HepG2 (cell line): ENCODE measurements around the gene RASD1. TPM values are rescaled to one million over a fixed set of nuclear protein-coding genes. Genes with fewer than 3 reads are reported as not detected.

Experiments used
- FOXJ3 ChIP-seq: sonication (generic); formaldehyde crosslinking; IDR thresholded peaks from 2 replicates; pipeline ENCODE4 v1.4.0; 2020; ENCODE audit warnings: missing genetic modification reagents, mild to moderate bottlenecking, borderline replicate concordance
- FOXP1 ChIP-seq, 2 experiments: fragments of 450-650 bp in 1 of 2; IDR thresholded peaks; 2 replicates each; pipeline ENCODE4 v1.6.1; 2017 to 2018; ENCODE audit warnings: antibody characterized with exemption in 1 of 2
- KLF11 ChIP-seq: IDR thresholded peaks from 2 replicates; pipeline ENCODE4 v1.6.1; 2016; ENCODE audit warnings: missing compliant biosample characterization
- POLR2A ChIP-seq, 2 experiments: IDR thresholded peaks; 2 replicates each; pipeline ENCODE4 v1.6.1; 2011; ENCODE audit warnings: low read depth in 2 of 2, low read length in 2 of 2, mild to moderate bottlenecking in 1 of 2, moderate library complexity in 1 of 2; ENCODE audit not compliant: insufficient read depth in 1 of 2
- SP1 ChIP-seq, 2 experiments: fragments of 450-650 bp in 1 of 2; sonication (generic) in 1 of 2; formaldehyde crosslinking in 1 of 2; IDR thresholded peaks; 2 replicates each; pipeline versions ENCODE4 v1.4.0 to v1.6.1; 2016 to 2020; ENCODE audit warnings: missing genetic modification reagents in 1 of 2
- polyA plus RNA-seq, 8 experiments: library from polyadenylated mRNA; depleted of rRNA in 3 of 8; stranded (reverse) in 7 of 8; unstranded in 1 of 8; fragments of >200 nt; fragmentation: Illumina TruSeq in 4 of 8; extraction: Trizol in 4 of 8; gene quantifications; 2 replicates each; pipeline versions ENCODE4 v1.2.1 to v1.2.3, GENCODE V29; 2011 to 2016; ENCODE audit warnings: low read depth in 4 of 8, missing spikeins in 1 of 8, mixed read lengths in 1 of 8; ENCODE audit not compliant: insufficient read depth in 1 of 8
- small RNA-seq, 3 experiments: library from RNA; depleted of rRNA; stranded (forward); fragments of <200 nt; gene quantifications; one replicate each; pipeline ENCODE3, GENCODE V24; 2012; ENCODE audit warnings: low read depth in 2 of 3, low replicate concordance in 1 of 3; ENCODE audit not compliant: insufficient read length in 3 of 3, insufficient read depth in 2 of 3
- total RNA-seq, 5 experiments: library from RNA; depleted of rRNA; stranded (reverse); fragments of >200 nt; fragmentation: Illumina TruSeq; extraction: Trizol; gene quantifications; 2 replicates each; pipeline ENCODE4 v1.2.3, GENCODE V29; 2016; ENCODE audit warnings: low read depth in 1 of 5

RASD1 gene
- total and polyA plus RNA-seq, 2 of the 13 experiments (the other 11 are each of a cell fraction or from before 2014, with no cell fraction given): 1.6 to 4.2 TPM

- TF ChIP-seq KLF11 (CRISPR knock-in tag): 0 out of 2 replicates have a peak, but pooled peaks have one; percentile 33
- no peak for TF ChIP-seq SP1 (IDR thresholded peaks at IDR 0.05)
- TF ChIP-seq SP1 (CRISPR knock-in tag; IDR thresholded peaks at IDR 0.05): no peak
- TF ChIP-seq FOXJ3 (CRISPR knock-in tag): no peak
- peak in 1 of 2 experiments; percentile 19; a peak in 1 of 4 replicates for TF ChIP-seq POLR2A (IDR thresholded peaks at IDR 0.05; ENCODE audit: insufficient read depth in 1 of 2, low read depth in 2 of 2, low read length in 2 of 2)
- TF ChIP-seq FOXP1 (IDR thresholded peaks at IDR 0.05): no peak
- peak; percentile 47 for TF ChIP-seq FOXP1 (CRISPR knock-in tag; IDR thresholded peaks at IDR 0.05)
Observed at GRCh38 chr17:17445296-17445924, 50.8 kb downstream of the RASD1 start (continued).

Small RNAs within 50 kb of the gene (small RNA-seq; reads per million reads assigned to genes)
- 0 reads per million in 3 experiments for gene RF00019

Other genes starting within 250 kb of the RASD1 start
- gene COPS3, start 215.1 kb downstream of the RASD1 start, total RNA-seq (2016; rRNA removed; fragmentation: Illumina TruSeq; extraction: Trizol): 103 and 143 TPM in 2 replicates
- 34.1 and 46.3 TPM in 2 replicates for gene COPS3, start 215.1 kb downstream of the RASD1 start, polyA plus RNA-seq (2011; rRNA removed)
- 0.55 and 0.63 TPM in 2 replicates for gene NT5M, start 193.0 kb downstream of the RASD1 start, total RNA-seq (2016; rRNA removed; fragmentation: Illumina TruSeq; extraction: Trizol)
- gene NT5M, start 193.0 kb downstream of the RASD1 start, polyA plus RNA-seq (2011; rRNA removed): 0.78 and 1.0 TPM in 2 replicates
- gene MED9, start 19.4 kb downstream of the RASD1 start, total RNA-seq (2016; rRNA removed; fragmentation: Illumina TruSeq; extraction: Trizol): 11.7 and 15.1 TPM in 2 replicates
- gene MED9, start 19.4 kb downstream of the RASD1 start, polyA plus RNA-seq (2011; rRNA removed): 11.9 and 14.4 TPM in 2 replicates
- 16.4 and 31.7 TPM in 2 replicates for gene PEMT, start 95.3 kb upstream of the RASD1 start, total RNA-seq (2016; rRNA removed; fragmentation: Illumina TruSeq; extraction: Trizol)
- 43.6 and 61.4 TPM in 2 replicates for gene PEMT, start 95.3 kb upstream of the RASD1 start, polyA plus RNA-seq (2011; rRNA removed)
- 5.1 and 5.2 TPM in 2 replicates for gene RAI1, start 185.1 kb upstream of the RASD1 start, total RNA-seq (2016; rRNA removed; fragmentation: Illumina TruSeq; extraction: Trizol)
- 3.4 and 3.9 TPM in 2 replicates for gene RAI1, start 185.1 kb upstream of the RASD1 start, polyA plus RNA-seq (2011; rRNA removed)